ENCODE results near the gene FAM221B. TPM values are rescaled to one million over a fixed set of nuclear protein-coding genes. Genes with fewer than 3 reads are reported as not detected.

The FAM221B gene
- polyA plus RNA-seq, 1 donor = 0.35 TPM

- DNase-seq = no peak
Observed at GRCh38 chr9:35845824-35846771, 17.6 kb upstream of the FAM221B start.

DNA sequence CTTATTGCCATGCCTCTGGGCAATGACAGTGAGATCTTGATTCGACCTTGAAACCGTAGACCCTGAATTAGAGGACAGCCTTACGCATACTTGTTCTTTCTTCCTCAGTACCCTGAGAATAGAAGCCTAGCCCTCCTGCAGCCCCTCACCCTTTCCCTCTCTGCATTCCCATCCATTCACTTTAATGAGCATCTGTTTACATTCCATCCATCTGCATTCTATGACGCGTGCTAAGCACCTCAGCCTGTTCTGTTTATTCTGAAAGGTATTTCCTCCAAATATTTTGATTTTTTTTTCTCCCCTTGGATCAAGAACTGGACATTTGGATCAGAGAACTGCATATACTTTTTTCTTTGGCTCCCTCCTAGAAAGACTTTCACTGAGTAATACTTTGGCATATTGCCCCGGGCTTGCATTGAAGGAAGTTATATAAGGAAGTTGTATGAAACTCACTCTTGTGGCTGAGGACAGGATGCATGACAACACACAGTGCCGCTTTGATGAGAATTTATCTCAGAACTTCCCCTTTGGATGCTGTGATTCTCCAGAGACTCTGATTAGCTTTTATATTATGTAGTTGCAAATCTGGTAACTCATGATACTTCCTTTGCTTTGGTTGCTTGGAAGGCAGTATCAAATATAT lies 16.2 kb upstream of the FAM221B start:
- DNase-seq = peak; percentile 88

GRCh38 chr9:35842795-35843194 lies 14.3 kb upstream of the FAM221B start:
- DNase-seq = no peak

GRCh38 chr9:35842020-35842745 lies 13.7 kb upstream of the FAM221B start:
- no peak for DNase-seq

- no peak for DNase-seq
Observed at GRCh38 chr9:35841645-35841900, 13.0 kb upstream of the FAM221B start.

GRCh38 chr9:35840881-35841644 lies 12.5 kb upstream of the FAM221B start:
- no peak for DNase-seq

DNA sequence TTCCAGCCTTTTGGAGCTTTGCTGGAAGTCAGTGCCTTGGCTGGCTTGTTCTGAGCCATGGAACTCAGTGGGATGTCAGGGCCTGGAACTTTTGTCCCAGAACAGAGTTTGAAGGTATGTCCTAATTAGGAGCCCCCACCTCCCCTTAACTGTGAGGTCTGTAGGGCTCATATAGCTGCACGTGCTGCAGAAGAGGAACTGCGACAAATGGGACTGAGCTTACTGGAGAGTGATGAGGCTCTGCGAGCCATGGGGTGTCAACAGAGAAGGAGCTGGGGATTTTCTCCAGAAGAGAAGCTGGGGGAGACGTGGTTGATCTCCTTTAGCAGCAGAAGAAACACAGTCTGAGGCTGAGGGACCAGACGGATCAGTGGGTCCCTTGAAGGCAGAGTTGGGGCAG lies 11.4 kb upstream of the FAM221B start:
- DNase-seq = no peak

DNA sequence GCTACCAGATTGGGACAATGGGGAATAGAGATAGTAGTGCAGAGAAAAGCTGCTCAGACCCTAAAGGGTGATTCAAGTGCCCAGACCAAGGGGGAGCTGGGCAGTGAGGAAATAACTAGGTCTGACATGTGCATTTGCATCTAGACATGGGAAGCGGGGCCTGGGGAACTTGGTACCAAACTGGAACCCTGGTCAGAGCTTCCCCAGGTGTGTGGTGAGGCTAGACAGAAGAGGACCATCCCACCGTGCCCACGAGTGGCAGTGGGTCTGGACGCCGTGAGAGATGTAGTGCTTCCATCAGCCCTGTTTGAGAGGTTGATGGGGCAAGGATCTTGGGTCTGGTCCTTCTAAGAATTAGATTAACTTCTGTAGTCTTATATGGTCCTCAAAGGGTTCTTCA lies 8.1 kb upstream of the FAM221B start:
- no peak for DNase-seq

DNA sequence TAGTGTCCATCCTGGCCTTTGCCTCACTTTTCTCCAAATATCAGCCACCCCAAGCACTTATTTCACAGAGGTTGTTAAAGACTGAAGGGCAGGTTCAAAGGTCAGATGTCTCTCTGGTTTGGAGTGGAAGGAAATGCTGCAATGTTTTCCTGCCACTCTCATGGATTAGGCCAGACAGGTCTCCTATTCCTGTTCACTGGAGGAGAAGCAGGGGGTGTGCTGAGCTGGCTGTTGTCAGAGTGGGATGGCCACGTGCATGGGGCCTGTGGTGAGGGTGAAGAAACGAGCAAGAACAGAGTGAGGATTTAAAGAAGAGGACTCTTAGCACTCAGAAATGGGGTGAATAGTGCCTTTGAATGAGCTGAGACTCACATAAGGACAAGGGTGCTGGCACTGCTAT lies 7.2 kb upstream of the FAM221B start:
- no peak for DNase-seq

DNA sequence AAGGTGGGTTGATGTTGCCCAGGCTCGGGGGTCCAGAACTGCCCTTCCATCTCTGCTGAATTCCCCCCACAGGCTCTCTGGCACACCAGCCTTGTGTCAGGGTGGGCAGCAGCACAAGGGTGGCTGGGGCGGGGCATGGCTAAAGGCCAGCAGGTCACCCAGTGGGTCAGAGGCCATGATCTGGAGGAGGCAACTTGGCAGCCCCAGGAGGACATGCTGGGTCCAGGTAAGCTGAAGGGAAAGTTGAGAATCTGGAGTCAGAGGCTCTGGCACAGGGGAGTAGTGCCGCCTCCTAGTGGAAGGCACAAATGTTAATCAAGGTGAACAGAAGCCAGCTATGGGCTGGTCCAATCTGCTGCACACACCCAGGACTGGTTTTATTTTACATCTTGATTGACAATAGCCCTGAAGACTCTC lies 6.7 kb upstream of the FAM221B start:
- no peak for DNase-seq

- DNase-seq = no peak
Observed at GRCh38 chr9:35834260-35835215, 6.0 kb upstream of the FAM221B start.

DNA sequence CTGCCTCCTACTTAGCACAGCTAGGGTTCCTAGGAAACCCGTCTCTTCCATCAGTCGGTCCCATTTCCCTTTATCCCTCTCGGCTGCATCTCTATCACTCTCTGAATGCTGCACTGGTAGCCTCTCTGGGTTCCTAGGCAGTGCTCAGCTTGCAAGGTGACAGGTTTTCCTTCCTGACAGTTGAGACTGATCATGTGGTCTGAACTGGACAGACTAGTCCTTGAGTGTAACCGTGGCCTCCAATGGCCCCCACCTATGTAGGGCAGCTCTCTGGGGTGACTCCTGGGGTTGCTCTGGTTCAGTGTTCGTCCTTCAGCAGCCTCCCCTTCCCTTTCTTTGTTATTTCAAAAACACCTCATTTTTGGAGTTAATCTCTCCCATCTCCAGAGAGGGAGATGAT lies 4.3 kb upstream of the FAM221B start:
- DNase-seq = no peak

DNA sequence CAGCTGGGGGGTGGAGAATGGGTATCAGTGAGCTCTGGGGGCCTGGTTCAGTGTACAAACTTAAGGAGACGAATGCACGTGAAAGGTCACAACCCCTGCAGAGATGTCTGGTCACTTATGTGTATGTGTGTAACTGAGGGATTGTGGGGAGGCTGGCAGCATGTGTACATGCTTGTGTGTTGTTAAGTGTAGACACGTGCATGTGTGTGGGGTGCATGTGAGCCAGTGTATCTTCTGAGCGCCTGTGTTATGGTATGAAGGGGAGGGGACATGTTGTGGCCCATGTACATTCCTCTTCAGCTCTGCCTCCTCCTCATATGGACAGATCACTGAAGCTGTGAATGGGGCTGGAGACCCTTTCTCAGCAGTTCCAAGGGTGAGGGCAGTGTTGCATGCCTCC lies 2.5 kb upstream of the FAM221B start:
- DNase-seq = no peak

DNA sequence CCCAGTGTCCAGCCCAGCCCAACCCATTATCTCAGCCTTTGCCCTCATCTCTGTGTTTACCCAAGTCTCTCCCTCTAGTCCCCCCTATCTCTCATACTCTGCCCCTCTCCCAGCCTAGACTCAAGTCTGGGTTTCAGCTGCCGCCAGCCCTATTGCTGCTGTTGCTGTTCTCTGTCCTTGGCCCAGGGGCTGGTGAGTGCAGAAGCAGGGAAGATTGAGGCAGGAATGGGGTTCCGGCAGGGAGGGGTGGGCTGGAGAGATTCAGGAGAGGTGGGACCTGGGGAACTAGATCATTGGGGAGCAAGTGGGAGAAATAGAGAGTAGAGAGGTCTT lies 1.2 kb upstream of the FAM221B start:
- DNase-seq = no peak

DNA sequence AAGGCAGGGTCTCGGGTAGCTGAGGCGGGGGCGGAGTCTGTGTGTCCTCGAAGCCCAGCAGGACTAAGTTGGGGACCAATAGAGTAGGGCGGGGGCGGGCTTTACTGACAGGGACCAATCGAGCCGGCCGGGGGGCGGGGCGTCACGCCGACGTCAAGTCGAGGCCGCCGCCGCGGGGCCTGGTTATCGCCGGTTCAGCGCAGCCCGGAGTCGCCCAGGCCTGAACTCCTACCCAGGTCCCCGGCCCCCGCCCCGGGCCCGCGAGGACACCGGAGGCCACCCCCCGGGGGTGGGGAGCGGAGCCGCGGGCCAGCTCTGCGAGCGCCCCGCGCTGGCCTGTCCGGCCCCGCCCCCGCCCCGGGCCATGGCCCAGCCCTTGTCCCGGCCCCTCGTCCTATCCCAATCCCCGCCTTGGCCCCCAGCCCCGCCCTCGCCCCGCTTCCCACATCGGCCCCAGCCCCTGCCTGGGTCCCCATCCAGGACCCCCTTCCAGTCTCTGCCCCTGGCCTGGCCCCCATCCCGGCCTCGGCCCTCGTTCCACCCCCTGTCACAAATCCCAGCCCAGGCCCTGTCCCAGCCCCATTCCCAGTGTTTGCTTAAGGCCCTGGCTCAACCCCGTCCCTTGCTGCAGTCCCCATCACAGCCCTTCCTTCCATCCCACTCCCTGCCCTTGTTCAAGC lies 692 bp upstream of the FAM221B start, which contains the start of gene TMEM8B:
TMEM8B (plus strand) TSS at position 145 of the 680 bp plus-strand sequence; CDS start at position 365, 220 bp downstream.
- peak; percentile 96 for DNase-seq

- DNase-seq = no peak
Observed at GRCh38 chr9:35827486-35827885, 1.0 kb downstream of the FAM221B start.

DNA sequence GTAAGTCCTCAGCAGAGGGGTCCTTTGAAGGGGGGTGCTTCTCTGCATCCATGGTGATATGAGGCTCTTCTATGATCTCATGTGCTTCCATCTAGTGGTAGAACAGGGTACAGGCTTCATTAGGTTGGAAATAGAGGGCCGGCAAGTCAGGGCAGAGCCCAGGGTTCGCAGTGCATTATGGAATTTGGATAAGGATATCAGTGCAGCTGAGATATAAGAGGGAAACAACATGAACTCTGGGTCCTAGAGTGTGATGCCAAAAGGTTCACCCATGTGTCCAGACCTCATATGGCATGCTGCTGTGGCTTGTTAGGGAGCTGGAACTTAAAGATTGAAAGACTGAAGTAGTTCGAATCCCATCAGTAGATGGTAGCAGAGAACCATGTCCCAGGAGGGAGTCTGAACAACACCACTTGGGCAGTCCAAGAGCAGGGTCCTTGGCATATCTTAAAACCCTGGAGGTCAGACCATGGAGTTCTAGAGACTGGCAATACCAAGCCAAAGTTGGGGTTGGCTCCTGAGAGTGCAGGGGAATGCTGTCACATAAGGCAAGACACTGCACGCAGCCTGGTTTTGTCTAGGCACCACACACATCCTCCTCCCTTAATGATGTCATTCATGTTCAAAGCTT lies 2.3 kb downstream of the FAM221B start:
- DNase-seq = peak; percentile 48

GRCh38 chr9:35822926-35823325 lies 5.6 kb downstream of the FAM221B start:
- no peak for DNase-seq

GRCh38 chr9:35820076-35820475 lies 8.5 kb downstream of the FAM221B start:
- no peak for DNase-seq

- DNase-seq = no peak
Observed at GRCh38 chr9:35818341-35818740, 10.2 kb downstream of the FAM221B start.
